ENCODE data around the gene PSAT1.

- TF ChIP-seq CTCF (conservative IDR thresholded peaks at IDR 0.05; ENCODE audit: low read depth, low read length) (no peak), EZH2 (IDR thresholded peaks at IDR 0.05; ENCODE audit: low read length, unreplicated experiment) (no peak)
Measured at GRCh38 chr9:78368236-78368635, 71.3 kb downstream of the PSAT1 start.
